Measurements from ENCODE around the gene PHF21A.

The PHF21A gene

DNA sequence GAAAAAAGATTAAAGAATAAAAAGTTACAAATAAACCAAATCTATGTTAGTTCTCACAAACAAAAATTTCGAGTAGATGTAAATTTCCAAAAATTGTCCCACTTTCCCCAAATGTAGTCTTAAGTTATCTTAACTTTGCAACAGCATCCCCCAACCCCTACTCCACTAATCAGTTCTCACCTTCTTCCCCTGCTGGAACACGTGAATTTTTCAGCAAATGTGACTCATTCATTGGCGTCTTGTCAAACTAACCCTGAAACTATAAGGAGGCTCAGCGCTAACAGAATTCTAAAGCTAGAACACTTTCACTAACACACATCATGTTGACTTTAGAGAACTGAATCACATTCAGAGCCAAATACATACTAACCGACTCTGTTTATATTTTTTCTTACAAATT, 46.1 kb downstream of the PHF21A start:
- DNase-seq: no peak

DNA sequence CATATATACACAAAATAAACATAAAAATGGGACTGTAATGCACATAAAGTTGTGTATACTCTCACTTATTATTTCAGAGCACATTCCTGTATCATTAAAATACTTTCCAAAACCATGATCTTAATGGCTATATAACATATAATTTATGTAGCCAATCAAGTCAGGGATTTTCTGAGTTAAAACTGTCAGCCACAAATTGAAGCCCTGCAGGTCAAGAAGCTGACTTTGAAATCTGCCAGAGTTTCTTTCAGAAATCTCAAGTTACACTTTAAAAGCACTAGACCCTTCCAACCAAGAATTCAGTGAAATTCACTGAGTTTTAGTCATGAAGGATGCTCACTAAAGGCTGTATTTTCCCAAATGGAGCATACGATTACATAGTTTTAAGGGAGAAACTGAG, 47.6 kb downstream of the PHF21A start:
- no peak for DNase-seq

DNA sequence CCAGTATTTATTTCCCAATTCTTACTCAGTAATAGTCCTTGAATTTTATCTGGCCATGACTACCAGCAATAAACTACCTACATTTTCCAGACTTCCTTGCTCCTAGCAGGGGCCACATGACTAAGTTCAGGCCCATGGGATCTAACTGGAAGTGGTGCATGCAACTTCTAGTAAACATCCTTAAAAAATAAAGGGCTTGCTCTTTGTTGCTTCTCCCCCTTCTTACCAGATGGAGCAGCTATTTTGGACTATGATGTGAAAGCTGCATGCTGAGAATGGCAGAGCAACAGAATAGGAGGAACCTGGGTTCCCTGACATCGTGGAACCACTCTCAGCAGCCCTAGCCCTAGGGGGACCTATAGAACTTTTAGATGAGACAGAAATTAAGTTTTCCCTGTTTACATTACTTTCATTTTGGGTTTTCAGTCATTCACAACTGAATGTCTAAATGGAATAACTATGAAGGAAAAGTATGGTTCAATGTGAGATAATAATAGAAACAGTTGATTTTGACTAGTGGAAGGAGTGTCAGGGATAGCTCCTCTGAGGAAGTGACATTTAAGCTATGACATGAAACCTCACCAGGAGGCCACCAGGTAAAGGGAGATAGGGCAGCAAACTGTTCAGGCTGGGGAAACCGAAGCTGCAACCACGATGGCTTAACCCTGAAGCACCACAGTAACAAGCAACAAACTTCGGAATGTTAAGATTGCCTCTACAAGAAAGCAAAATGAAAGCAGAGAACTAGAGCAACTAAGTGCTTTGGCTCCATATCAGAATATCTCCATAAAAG, 48.9 kb downstream of the PHF21A start:
- no peak for DNase-seq

DNA sequence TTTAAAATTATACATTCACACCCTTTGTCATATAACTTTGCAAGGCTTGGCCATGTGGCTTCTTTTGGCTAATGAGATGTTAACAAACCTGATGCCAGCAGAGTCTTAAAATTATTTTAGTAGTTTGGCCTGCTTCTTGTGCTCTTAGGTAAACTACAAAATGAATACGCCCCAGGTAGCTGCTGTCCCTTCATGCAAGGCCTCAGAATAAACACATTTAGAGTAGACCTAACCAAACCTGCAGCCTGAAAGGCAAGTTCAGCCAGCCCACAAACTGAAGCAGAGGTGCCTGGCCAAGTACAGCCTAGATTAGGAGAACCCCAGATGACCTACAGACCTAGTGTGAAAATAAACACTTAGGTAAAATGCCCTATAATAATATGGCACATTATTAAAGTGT, 50.2 kb downstream of the PHF21A start:
- DNase-seq: no peak

DNA sequence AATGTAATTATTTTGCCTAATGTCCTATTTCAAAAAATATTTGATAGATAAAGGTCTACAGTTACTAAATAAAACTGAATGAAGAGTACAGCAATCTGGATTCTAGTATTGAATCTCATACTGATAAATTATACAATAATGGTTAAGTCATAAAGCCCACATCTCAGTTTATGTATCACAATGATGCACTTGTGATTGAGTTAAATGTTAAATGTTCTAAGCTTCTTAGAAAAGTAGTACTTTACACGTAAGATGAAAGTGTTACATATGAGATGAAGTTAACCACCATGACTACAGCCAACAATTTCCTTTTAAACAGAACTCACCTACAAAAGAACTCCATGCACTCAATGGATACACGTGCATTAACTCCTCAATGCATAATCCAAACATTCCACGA, 51.7 kb downstream of the PHF21A start:
- no peak for DNase-seq

DNA sequence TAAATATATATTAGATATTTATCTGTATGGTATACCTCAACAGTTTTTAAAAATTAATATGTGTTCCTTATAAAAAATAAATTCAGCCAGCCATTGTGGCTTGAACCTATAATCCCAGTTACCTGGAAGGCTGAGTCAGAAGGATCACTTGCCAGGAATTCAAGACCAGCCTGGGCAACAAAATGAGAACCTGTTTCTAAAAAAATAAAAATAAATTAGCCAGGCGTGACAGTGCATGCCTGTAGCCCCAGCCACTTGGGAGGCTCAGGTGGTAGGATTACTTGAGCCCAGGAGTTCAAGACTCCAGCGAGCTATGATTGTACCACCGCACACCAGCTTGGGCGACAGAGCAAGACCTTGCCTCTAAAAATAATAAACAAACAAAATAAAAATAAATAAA, 54.9 kb downstream of the PHF21A start:
- no peak for DNase-seq

DNA sequence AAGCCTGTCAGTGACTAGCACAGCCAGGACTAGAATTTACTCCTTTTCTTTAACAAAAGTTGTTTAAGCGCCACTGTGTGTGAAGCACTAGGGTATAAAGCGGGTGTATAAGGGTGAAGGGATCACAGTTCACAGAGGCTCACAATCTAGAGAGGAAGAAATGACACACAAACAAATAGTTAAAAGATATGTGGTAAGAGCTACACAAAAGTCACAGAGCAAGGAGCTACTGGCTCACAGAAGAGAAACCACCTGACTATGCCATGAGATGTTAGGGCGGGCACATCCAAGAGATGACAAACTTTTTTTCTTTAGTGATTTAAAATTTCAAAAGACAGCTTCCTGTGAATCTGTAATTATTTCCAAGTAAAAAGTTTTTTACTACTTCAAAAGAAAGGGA, 55.6 kb downstream of the PHF21A start:
- DNase-seq: no peak

DNA sequence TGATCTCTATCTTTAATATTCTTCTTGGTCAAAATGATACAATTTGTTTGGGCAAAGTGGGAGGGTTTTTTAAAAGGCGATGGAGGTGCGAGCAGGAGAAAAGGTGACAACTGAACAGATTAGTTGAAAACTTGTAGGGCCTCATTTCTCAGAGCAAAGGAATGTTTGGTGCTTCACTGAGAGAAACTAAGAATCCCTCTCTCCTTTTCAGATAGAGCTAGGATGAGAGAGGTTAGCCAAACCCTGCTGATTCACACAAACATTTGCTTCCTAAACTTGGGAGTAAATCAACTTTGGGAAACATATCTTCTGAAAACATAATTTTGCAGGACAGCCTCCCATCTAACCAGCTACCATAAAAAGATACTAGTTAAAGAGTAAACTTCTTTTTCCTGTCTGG, 57.0 kb downstream of the PHF21A start:
- DNase-seq: no peak

DNA sequence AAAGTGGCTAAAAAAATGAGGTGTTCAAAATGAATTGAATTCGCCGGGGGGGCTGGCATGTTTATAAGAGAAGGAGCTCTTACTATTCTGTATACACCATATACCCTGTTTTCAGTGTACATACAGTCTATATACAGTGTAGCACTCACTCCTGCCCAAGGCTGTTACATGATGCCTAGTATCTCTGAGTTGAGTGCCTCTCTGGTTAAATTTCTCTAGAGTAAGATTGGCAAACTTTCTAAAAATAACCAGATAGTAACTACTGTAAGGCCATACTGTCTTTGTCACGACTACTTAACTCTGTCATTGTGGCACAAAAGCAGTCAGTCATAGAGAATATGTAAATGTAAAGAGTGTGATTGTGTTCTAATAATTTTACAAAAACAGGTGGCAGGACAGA, 58.1 kb downstream of the PHF21A start:
- DNase-seq: no peak

DNA sequence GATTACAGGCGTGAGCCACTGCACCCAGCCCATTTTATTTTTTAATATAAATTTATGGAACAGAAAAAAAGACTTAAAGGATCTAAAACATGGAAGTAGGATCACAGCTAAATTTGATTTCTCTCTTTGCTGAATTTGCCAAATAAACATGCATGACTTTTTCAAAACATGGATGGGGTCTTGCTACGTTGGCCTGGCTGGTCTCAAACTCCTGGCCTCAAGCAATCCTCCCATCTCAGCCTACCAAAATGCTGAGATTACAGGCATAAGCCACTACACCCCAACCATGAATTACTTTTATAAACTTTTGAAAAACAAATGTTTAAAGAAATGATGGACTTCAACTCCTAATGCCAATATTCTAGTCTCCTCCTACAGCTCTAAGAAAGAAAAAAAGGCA, 61.2 kb downstream of the PHF21A start:
- no peak for DNase-seq

DNA sequence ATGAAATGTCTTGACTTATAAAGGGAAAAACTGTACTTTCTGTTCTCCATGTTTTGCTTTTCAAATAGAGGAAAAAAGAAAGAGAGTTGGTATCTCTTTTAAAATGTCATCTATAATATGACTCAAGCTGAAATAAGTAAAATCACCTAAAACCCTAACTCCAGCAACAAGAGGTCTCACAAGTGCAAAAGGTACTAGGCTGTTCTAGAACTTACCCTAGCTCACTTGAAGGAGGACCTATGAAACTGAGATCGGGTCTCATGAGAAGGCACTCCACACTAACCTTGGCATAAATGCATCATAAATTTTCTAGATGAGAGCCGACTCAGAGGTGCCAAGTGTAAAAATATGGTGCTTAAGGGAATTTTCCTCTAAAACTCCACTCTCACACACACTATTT, 63.8 kb downstream of the PHF21A start:
- DNase-seq: no peak

DNA sequence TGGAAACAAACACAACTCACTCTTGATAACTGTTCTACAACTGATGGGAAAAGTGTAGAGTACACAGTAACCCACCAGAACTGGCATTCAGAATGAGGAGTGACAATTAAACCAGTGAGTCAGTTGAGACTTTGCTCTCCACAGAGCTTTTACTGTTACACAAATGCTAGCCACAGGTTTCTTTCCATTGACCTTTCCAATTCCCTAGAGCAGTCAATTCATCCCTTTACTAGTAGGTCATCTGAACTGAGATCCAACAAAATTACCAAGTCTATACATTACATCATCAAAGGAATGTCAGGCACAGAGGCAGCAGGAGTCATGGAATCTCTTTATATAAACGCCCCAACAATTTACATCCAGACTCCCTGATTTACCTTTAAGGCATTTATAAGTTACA, 65.9 kb downstream of the PHF21A start:
- no peak for DNase-seq

DNA sequence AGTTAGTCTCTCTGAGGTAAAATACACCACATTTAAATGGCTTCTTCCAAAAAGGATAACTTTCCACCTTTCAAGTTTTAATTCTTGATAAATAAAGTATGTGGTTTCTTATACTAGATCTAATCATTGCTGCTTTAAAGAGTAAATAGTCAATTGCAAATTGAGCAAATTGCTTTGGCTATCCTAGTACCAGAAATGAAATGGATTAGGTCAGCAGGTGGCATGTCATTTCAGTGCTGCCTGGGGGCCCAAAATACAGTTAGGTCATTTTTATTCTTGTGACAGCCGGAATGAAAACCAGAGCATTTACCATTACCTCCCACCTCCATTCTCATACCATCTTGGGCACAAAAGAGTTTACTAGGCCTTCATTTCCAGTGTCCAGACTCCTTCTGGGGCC, 70.2 kb downstream of the PHF21A start:
- no peak for DNase-seq

DNA sequence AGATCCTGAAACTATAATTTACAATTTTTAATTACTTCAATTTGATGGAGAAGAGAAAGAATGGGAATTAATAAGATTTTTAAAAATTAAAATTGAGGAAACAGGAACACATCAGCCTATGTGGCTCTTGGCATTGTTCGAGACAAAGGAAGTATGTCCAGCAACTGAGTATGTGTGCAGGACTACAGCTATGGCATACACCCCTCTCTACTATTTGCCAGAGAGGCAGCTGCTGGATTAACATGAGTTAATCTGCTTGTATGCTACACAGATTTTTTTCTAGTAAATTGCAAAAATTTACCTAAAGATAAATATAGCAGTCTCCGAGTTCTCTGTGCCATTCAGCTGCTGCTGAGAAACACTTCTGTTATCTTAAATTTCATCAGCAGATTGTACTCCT, 70.6 kb downstream of the PHF21A start:
- no peak for DNase-seq

DNA sequence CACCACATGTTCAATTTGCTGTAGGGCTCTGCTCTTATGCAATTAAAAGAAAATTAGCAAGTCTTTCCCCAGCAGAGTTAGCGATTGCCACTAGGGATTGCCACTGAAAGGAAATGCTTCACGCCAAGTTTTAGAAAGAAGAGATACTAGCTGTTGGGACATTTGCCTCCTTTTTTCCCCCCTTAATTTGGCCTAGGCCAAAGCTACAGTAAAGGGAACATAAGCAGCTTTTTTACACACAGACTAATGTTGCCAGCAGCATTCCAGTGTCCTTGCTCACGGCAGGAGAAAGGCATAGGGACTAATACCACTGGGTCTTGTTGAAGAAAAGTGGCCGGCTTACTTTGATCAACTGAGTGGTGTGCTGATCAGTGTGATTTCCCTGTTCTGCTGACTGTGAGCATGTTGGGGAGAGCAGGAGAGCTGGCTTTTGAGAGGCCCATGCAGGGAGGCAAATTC, 71.2 kb downstream of the PHF21A start:
- DNase-seq: no peak

DNA sequence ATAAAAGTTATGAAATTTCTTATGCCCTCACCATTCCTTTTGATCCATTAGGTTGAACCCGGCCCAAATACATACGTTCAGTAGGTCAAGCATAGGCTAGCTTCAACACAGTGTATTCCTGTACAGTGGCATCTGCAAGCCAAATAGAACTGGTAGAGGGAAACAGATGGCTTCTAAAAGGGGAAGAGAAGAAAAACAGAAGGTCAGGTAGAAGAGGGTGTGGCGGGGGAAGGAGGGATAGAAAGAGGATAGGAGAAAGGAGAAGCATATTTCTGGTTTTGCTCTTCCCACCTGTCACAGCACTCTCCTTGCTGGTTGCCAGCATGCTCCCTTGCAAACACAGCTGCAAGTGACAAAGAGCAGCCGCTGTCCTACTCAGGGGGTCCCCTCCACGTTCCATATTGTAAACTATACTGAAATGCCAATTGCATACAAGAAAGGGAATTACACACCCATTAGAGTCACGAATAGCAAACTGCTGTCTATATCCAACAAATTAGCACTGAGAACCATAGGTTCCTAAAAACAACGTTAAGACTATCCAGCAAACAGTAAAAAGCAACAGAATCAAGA, 71.8 kb downstream of the PHF21A start:
- no peak for DNase-seq

DNA sequence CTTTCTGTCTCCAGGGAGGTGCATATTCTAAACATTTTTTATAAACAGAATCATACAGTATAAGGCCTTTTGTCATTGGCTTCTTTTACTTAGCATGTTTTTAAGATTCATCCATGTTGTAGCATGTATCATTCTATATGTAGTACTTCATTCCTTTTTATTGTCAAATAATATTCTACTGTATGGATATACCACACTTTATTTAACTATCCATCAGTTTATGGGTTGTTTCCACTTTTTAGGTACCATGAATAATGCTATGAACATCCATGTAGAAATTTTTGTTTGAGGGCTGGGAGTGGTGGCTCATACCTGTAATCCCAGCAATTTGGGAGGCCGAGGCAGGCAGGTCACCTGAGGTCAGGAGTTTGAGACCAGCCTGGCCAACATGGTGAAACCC, 73.1 kb downstream of the PHF21A start:
- DNase-seq: no peak

DNA sequence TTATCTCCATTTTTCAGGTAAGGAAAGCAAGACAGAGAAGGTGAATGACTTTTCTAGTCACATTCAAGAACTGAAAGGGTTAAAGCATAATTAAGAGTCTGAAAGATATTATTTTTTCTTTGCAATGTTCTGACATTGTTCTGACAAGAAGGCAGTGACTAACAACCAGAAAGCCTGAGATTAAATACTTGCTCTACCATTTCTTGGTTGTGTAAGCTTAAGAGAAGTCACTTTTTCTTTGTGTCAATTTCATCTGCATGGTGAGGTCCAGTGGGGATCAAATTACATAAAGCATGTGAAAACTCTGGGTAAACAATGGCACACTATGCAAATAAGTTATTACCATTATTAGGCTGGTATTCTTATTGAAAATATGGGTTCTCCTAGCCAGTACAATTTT, 73.7 kb downstream of the PHF21A start:
- no peak for DNase-seq

DNA sequence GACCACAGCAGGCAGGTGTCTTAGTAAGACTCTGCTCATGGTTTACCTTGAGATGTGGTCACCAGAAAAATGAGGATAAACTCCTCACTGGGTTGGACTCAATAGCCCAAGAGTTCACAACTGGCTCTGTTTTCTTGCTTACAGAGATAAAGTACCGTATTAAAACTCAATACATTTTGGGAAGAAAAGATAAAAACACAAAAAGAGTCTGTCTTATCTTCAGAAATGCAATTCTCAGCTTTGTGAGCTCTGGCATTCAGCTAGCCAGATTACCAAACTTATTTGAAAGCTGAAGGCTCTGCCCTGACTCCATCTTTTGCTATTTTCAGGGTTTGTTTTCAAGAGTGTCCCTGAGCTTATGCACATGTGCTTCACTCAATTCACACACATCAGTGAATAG, 75.4 kb downstream of the PHF21A start:
- no peak for DNase-seq

DNA sequence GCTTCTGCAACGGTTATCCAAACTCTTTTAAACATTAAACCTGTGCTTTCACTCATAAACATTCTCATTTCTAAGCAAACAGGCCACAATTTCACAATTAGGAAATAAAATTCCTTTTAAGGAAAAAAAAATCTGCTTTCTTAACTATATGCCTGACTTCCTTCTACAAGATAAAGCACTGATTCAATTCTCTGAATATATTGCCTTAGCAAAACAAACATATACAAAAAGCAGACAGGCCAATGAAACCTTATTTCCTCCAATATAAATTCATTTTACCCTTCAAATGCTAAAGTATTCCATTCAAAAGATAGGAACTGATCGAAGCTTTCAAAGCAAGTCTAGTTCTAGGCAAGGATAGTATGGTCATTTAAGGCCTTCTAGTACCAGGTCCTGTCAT, 76.7 kb downstream of the PHF21A start:
- DNase-seq: no peak

DNA sequence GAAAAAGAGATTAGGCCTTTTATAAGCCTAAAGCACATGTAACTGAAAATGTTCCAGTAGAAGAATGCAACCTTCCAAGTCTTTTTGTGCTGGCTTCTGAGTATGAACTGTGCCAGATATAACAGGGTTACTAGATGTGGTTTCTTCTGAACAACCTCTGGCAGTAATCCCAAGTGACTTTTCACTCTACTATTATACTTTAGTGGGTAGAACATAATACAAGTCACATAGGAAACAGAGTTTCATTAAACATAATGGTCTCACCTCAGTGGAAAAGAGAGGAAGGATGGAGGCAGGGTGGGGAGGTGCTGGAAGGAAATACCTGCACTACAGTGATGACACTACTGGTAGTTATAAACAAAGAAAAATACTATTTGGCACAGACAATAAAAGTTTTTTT, 81.3 kb downstream of the PHF21A start:
- no peak for DNase-seq

DNA sequence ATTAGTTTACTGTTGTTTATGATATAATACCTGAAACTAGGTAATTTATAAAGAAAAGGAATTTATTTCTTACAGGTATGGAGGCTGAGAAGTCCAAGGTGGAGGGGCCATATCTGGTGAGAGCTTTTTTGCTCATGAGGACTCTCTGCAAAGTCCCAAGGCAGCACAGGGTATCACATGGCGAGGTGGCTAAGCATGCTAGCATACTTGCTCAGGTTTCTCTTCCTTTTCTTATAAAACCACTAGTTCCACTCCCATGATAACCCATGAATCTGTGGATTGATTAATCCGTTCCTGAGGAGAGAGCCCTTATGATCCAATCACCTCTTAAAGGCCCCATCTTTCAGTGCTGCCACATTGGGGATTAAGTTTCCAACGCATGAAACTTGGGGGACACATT, 82.7 kb downstream of the PHF21A start:
- no peak for DNase-seq

DNA sequence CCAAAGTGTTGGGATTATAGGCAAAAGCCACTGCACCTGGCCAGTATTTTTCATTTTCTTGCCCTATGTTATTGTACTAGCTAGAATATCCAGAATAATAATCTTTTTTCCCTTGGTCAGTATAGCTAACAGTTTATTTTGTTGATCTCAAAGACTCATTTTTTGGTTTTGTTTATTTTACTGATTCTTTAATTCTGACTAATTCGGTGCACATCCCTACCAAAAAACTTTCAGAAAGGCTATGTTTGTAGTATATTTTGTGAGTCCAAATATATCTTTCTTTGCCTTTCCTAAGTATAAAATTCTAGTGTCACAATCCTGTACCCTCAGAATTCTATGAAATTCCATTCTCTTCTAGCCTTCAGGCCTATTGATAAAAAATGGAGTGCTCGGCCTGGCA, 84.3 kb downstream of the PHF21A start:
- no peak for DNase-seq

DNA sequence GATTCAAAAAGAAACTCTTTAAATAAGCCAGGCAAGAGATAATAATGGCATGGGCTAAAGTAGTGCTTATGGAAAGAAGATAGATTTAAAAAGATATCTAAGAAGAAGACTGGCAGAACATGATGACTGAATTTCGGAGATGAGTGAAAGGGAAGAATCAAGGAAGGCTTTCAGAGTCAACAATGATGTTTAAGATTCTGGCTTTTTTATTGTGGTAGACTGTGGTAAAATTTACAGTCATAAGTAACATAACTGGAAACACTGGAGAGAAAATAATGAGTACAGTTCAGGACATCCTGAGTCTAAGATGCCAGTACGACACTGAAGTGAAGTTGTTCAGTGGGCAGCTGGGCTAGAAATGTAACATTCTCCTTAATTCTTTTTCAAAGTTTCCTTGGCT, 85.2 kb downstream of the PHF21A start:
- DNase-seq: peak in 1 of 5 experiments; percentile 53

DNA sequence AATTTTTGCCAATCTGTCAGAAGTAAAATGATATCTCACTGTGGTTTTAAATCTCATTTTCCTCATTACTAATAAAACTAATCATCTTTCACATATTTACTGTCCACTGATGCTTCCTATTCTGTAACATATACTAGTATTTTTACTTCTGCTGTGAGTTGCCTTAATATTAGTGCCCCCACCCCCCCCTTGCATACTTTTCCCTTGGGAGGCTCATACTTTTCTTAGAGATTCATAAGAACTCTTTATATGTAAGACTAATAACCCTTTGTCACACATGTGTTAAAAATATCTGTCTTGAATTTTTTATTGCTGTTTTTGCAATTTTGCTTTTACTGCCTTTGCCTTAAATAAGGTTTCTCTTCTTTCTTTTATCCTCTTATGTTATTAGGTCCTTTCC, 87.2 kb downstream of the PHF21A start:
- no peak for DNase-seq

Measured in T-helper 2 cell (primary cell).